GM21825 (cell line): ENCODE measurements around the gene SSR4.

Source experiments
- ATAC-seq: cut with Tn5 transposase; IDR thresholded peaks from one replicate; pipeline ENCODE4 v1.9.1; 2021; ENCODE audit warnings: mild to moderate bottlenecking, moderate library complexity; ENCODE audit not compliant: unreplicated experiment

Gene SSR4

DNA sequence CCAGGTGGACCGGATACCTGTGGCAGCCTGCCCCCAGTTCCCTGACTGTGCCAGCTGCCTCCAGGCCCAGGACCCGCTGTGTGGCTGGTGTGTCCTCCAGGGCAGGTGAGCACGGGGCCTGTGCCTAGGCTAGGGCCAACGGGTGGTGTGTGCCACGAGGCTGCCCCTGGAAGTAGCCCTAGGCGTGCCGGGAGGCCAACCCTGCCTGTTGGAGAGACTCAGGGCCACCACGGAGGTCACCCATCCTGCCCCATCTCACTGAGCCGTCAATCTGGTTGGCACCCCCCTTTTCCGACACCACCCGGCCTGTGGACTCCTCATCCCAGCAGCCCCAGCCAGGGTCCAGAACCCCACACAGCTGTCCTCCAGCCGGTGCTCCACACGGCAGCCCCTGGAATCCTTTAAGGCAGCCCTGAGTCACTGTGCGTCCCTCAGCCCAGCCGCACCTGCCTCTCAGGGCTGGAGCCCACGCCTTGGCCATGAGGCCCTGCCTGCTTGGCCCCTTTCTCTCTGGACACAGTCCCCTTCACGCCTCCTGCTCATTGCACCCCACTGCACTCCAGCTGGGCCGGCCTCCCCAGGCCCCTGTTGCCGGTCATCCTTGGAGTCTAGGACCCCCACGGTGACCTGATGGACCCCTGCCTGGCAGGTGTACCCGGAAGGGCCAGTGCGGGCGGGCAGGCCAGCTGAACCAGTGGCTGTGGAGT is 25.2 kb upstream of the SSR4 start:
- ATAC-seq: no peak

DNA sequence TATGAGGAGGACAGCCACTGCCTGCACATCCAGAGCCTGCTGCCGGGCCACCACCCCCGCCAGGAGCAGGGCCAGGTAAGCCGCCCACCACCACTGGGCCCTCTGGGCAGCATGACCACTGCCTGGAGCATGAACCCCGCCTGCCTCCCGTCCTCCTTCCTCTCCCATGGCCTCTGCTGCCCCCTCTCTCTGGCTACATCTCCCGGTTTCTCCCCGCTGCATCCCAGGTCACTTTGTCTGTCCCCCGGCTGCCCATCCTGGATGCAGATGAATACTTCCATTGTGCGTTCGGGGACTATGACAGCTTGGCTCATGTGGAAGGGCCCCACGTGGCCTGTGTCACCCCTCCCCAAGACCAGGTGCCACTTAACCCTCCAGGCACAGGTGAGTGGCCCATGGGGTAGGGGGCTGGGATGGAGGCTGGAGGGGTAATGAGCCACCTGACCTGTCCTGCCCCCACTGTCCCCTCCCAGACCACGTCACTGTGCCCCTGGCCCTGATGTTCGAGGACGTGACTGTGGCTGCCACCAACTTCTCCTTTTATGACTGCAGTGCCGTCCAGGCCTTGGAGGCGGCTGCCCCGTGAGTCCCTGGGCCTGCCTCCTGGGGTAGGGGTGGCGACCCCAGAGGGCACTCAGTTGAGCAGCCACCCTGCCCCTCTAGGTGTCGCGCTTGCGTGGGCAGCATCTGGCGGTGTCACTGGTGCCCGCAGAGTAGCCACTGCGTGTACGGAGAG is 24.4 kb upstream of the SSR4 start:
- ATAC-seq: no peak

GRCh38 chrX:153770601-153771414 is 23.7 kb upstream of the SSR4 start:
- no peak for ATAC-seq

DNA sequence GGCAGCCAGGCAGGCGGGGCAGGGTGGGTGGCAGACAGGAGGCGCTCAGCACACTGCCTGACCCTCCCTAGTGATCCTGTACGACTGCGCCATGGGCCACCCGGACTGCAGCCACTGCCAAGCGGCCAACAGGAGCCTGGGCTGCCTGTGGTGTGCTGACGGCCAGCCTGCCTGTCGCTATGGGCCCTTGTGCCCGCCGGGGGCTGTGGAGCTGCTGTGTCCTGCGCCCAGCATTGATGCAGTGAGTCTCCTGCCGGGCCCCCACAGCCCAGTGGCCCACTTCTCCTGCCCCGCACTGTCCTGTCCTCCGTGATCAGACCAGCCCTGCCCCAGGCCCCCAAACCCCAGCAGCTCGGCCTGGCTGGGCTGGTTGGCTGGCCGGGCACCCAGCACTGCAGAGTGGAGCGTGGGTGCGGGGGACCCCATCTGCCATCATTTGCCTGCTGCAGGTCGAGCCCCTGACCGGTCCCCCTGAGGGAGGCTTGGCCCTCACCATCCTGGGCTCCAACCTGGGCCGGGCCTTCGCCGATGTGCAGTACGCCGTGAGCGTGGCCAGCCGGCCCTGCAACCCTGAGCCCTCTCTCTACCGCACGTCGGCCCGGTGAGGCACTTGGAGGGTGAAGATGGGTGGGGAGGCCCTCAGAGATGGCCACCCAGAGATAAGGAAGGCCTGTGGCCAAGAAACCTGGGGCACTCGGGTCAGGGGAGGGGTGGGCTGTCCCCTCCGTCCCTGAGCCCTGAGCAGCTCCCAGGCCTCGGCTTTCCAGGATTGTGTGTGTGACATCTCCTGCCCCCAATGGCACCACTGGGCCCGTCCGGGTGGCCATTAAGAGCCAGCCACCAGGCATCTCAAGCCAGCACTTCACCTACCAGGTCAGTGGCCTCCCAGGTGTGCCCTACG is 22.8 kb upstream of the SSR4 start:
- ATAC-seq: no peak

DNA sequence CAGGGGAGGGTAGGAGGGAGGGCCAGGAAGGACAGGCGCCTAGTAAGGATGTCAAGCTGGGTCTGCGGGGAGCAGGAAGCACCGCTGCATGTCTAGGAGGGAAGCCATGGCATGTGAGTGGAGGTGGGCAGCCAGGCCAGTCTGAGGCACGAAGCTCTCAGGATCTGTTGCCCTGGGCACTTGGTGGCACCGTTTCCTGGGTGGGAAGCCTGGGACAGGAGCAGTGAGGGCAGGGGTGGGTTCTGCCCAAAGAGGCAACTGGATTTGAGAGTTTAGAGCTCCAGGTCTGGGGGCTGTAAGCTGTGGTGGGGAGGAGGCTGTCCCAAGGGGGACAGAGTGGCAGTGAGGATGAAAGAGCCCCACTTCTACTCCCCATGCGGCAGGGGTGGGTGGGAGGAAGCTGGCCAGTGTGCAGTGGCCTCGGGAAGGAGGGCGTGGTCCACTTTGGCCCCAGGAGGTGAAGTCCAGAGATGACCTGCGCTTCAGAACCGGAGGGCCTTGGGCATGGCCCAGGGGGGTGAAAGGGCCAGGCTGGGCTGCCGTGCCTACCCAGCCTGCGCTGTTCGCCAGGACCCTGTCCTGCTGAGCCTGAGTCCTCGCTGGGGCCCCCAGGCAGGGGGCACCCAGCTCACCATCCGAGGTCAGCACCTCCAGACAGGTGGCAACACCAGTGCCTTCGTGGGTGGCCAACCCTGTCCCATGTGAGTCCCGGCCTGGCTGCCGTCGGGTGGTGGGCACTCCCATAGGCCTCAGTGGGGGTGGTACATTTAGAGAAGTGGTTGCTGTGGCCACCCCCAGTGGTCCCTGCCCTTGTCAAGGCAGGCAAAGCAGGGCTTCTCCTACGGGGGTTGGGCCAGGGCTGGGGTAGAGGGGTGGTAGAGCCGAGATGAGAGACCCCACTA is 21.9 kb upstream of the SSR4 start:
- no peak for ATAC-seq

DNA sequence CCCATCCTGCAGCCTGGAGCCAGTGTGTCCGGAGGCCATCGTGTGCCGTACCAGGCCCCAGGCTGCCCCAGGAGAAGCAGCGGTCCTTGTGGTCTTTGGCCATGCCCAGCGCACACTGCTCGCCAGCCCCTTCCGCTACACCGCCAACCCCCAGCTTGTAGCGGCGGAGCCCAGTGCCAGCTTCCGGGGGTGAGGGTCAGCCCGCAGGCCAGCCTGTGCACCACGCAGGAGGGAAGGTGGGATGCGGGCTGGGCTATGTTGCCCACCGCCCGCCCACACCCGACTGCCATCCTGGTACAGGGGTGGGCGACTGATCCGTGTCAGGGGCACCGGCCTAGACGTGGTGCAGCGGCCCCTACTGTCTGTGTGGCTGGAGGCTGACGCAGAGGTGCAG is 21.3 kb upstream of the SSR4 start:
- ATAC-seq: no peak

GRCh38 chrX:153773741-153774575 is 20.5 kb upstream of the SSR4 start:
- ATAC-seq: no peak

- no peak for ATAC-seq
Measured at GRCh38 chrX:153774576-153775292, 19.7 kb upstream of the SSR4 start.

- ATAC-seq: no peak
Measured at GRCh38 chrX:153775293-153776119, 19.0 kb upstream of the SSR4 start.

DNA sequence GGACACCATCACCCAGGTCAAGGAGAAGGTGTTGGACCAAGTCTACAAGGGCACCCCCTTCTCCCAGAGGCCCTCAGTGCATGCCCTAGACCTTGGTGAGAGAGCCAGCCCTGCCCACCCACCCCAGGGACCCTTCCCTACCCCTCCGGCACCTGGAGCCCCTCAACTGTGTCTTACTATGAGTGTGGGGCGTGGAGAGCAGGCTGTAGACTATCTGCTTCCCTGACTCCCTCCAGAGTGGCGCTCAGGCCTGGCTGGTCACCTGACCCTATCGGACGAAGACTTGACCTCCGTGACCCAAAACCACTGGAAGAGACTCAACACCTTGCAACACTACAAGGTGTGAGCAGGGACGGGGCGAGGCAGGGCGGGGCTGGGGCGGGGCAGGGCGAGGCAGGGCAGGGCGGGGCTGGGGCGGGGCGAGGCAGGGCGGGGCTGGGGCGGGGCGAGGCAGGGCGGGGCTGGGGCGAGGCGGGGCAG is 18.3 kb upstream of the SSR4 start:
- ATAC-seq: no peak

DNA sequence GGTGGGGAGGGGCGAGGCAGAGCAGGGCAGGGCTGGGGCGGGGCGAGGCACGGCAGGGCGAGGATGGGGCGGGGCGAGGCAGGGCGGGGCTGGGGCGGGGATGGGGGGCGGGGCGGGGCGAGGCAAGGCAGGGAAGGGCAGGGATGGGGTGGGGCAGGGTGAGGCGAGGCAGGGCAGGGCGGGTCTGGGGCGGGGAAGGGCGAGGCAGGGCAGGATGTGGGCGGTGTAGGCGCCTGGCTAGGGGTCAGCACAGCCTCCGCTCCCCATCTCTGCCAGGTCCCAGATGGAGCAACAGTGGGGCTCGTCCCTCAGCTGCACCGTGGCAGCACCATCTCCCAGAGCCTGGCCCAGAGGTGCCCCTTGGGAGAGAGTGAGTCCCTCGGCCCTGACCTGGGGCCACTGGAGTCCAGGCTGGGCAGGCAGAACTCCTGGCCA is 17.8 kb upstream of the SSR4 start:
- ATAC-seq: no peak

- no peak for ATAC-seq
Measured at GRCh38 chrX:153777261-153778090, 17.0 kb upstream of the SSR4 start.

DNA sequence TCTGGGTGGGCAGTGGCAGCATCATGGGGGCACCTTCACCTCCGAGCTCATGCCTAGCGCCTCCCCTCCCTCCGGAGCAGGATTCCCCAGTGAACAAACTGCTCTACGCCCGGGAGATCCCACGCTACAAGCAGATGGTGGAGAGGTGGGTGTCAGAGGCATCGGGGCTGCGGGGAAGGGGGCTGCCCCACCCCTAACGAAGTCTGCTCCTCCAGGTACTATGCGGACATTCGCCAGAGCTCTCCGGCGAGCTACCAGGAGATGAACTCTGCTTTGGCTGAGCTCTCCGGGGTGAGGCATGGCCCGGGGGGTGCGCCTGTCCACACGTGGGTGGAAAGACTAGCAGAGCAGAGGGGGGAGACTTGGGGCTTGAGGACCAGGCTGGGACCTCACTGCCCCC is 16.3 kb upstream of the SSR4 start:
- no peak for ATAC-seq

- no peak for ATAC-seq
Measured at GRCh38 chrX:153778684-153779101, 15.8 kb upstream of the SSR4 start.

DNA sequence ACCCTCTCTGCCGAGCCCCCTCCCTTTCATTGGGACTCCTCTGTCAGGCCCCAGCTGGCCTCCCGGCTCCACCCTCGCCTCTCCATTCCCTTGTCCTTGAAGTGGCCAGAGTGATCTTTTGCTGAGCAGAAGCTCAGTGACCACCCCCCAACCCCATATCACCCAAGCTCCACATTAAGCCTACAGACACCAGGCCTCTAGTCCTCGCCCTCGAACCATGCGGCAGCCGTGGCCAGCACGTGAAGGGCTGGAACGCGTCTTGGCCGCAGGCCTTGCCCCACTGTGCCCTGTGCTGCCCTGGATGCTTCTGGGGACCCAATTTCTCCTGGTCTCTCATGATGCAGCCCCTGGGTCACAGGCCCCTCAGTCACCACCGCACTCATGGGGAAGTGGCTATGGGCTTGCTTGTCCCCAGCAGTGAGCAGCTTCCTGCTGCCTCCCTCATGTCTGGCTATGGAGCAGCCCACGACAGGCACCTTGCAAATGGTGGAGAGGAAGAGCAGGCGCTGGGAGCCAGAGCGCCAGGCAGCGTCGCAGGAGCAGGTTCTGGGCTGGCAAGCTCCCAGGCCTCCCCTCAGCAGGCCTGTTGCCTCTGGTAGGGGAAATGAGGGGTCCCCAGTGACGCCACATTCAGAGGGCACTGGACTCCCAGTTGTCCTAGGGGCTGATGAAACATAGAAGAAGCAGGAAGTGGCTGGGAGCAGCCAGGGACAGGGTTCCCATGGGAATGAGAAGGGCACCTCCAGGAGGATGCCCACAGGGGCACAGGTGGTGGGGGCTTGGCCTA is 14.4 kb upstream of the SSR4 start:
- no peak for ATAC-seq
